Epithelial cell of proximal tubule (primary cell): ENCODE results near the gene CC2D2B. TPM values are rescaled to one million over a fixed set of nuclear protein-coding genes. Genes with fewer than 3 reads are reported as not detected.
"Not testable (repeated sequence)": the region's sequence is repeated elsewhere in the genome, so short reads cannot be mapped to it uniquely, and the experiment has no call there.

Experiments used
- DNase-seq: peaks from one replicate; pipeline ENCODE4 v3.0.0-alpha.2; 2011; ENCODE audit warnings: low read depth
- H3K4me3 ChIP-seq: 2 replicates; pipeline ENCODE4 v1.5.1; 2011; ENCODE audit warnings: low read depth, mild to moderate bottlenecking, low read length
- total RNA-seq: library from RNA; depleted of rRNA; stranded (reverse); fragments of >200 nt; gene quantifications from 2 replicates; pipeline ENCODE4 v1.2.3, GENCODE V29; 2015
- TF ChIP-seq, protein P1 (sequence below): conservative IDR thresholded peaks from 2 replicates; pipeline ENCODE4 v1.5.1; 2012; ENCODE audit warnings: low read depth, mild to moderate bottlenecking, low read length

CC2D2B gene
- total RNA-seq, 1 donor from 2014 or later: 0.52 TPM

DNA sequence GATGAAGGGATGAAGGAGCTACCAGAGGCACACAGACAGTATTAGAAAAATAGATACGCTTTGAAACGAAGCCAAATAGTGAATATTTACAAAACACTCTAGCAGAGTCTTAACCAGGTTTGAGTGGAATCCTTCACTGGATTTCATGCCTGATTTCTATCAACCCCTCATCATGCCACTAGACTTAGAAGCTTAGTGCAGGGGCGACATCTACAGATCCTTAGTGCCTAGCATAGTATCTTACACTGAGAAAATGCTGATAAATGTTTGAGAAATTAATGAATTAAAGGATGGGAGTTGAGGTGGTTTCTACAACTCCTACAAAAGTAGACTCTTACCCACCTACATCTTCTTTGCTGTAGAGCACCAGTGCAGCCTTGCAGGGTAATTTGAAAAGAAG, 80.9 kb downstream of the CC2D2B start:
- TF ChIP-seq, protein P1, sequence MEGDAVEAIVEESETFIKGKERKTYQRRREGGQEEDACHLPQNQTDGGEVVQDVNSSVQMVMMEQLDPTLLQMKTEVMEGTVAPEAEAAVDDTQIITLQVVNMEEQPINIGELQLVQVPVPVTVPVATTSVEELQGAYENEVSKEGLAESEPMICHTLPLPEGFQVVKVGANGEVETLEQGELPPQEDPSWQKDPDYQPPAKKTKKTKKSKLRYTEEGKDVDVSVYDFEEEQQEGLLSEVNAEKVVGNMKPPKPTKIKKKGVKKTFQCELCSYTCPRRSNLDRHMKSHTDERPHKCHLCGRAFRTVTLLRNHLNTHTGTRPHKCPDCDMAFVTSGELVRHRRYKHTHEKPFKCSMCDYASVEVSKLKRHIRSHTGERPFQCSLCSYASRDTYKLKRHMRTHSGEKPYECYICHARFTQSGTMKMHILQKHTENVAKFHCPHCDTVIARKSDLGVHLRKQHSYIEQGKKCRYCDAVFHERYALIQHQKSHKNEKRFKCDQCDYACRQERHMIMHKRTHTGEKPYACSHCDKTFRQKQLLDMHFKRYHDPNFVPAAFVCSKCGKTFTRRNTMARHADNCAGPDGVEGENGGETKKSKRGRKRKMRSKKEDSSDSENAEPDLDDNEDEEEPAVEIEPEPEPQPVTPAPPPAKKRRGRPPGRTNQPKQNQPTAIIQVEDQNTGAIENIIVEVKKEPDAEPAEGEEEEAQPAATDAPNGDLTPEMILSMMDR: no peak
- no peak overlapping the region for H3K4me3 ChIP-seq
- no peak for DNase-seq

DNA sequence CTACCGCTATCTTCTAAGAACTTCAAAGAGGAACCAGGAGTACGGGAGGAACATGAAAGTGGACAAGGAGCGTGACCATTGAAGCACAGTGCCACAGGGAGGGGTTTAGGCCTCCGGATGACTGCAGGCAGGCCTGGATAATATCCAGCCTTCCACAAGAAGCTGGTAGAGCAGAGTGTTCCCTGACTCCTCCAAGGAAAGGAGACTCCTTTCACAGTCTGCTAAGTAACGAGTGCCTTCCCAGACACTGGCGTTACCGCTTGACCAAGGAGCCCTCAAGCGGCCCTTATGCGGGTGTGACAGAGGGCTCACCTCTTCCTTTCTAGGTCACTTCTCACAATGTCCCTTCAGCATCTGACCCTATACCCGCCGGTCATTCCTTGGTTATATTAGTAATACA, 86.6 kb downstream of the CC2D2B start:
- not testable (repeated sequence) for DNase-seq, H3K4me3 ChIP-seq

DNA sequence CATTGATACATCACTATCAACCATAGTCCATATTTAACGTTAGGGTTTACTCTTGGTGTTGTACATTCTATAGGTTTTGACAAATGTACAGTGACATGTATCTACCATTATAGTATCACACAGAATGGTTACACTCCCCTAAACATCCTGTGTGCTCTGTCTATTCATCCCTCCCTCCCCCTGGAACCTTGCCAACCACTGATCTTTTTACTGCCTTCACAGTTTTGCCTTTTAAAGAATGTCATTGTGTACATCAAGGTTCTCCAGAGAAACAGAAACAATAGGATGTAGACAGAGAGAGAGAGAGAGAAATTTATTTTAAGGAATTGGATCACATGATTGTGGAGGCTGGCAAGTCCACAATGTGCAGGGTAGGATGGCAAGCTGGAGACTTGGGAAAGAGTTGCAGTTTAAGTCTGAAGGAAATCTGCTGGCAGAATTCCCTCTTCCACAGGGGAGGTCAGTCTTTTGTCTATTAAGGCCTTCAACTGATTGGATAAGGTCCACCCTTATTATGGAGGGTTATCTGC, 90.5 kb downstream of the CC2D2B start:
- H3K4me3 ChIP-seq: no peak overlapping the region
- no peak for DNase-seq
- TF ChIP-seq, protein P1: no peak

DNA sequence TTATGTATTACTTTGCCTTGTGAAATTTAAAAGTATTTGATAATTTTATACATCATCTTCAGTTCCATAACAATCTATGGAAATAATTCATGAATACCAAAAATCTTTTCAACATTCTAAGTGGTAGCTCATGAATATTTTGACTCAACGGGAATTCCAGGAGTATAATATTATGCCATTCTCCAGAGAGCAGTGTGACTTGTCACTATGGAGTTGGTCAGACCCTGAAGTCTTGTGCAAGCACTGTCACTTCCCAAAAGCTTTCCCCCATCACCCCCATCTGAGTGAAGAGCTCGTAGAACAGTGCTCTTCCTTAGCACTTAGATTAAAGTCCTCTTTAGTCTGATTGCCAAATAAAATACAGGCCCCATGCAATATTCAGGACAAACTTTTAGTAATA, 106.2 kb downstream of the CC2D2B start:
- DNase-seq: no peak
- TF ChIP-seq, protein P1: no peak
- H3K4me3 ChIP-seq: no peak overlapping the region

DNA sequence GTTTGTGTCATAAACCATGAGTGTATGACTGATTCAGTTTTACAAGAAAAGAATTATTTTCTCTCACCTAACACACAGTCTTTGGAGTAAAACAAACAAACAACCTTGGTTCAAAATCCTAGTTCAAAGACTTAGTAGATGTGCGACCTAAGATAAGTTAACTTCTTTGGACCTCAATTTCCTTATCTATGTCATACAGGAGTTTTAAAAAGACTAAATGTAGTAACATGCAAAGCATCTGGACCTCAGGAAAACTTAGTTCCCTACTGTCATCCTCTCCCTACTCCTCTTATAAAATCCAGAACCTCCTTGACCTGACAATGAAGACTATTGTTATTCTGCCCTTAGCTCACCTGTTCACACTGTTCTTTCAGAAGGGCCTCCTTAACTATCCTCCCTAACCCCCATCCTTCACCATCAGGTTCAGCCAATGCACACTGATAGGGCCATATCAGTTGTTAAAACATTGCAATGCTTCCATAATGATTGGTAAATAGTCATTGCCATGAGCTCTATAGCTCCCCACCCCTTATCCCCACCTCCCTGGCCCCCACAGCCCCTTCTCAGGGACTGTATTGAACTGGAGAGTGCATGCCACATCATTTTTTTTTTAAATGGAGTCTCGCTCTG, 106.8 kb downstream of the CC2D2B start:
- no peak for DNase-seq
- TF ChIP-seq, protein P1: no peak
- H3K4me3 ChIP-seq: no peak overlapping the region

DNA sequence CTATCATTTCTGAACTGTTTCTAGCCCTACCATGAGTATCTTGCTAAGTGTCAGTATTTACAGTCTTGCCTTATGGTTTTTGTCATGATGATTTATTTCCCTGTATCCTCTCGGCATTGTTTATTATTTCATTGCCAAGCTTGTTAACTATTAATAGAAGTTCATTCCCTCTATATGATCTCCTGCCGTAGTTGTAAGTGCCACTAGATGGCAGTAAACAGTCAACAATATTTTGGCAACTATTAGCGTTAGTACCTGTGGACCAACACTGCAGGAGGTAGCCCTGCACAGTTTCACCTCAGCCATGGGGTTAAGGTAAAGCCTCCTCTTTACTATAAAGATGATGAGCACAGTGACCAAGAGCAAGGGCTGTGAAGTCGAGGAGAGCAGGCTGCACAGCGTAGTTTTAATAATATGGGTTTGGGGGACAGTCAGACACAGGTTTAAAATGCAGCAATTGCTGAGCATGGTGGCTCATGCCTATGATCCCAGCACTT, 109.5 kb downstream of the CC2D2B start:
- TF ChIP-seq, protein P1: peak; percentile 84
- DNase-seq: peak; percentile 10
- no peak overlapping the region for H3K4me3 ChIP-seq

DNA sequence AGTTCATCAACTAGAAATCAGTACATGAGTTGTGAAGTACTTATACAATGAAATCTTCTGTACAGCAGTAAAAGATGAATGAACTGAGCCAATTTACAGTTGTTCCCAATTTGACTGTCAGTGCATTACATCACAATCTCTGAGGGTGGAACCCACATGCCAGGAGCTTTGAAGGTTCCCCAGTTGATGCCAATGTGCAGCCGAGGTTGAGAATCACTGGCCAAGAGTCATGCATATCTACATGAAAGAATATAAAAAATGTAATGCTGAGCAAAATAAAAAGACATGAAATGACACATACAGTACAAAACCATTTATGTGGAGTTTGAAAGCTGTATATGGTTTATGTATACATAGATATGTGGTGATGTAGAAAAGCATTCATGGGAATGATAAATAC, 113.6 kb downstream of the CC2D2B start:
- H3K4me3 ChIP-seq: no peak overlapping the region
- DNase-seq: no peak
- TF ChIP-seq, protein P1: no peak
